Transverse colon (tissue), 3 donors: Measurements from ENCODE around the gene UBXN10.

Source experiments
- POLR2A ChIP-seq: fragments of 450-650 bp; IDR thresholded peaks from one replicate; pipeline ENCODE4 v1.6.1; 2016; ENCODE audit warnings: antibody characterized with exemption, mild to moderate bottlenecking, moderate library complexity
- TF ChIP-seq, protein P1 (sequence below), 5 experiments: fragments of 200-600 bp in 3 of 5; fragments of 450-650 bp in 2 of 5; sonication (generic) in 3 of 5; IDR thresholded peaks; 1 replicate in 2 of 5; 2 replicates in 3 of 5; pipeline ENCODE4 v1.5.1; 2016 to 2017; ENCODE audit warnings: antibody characterized with exemption in 5 of 5, inconsistent platforms in 3 of 5, mild to moderate bottlenecking in 2 of 5, moderate library complexity in 1 of 5

- TF ChIP-seq, protein P1, sequence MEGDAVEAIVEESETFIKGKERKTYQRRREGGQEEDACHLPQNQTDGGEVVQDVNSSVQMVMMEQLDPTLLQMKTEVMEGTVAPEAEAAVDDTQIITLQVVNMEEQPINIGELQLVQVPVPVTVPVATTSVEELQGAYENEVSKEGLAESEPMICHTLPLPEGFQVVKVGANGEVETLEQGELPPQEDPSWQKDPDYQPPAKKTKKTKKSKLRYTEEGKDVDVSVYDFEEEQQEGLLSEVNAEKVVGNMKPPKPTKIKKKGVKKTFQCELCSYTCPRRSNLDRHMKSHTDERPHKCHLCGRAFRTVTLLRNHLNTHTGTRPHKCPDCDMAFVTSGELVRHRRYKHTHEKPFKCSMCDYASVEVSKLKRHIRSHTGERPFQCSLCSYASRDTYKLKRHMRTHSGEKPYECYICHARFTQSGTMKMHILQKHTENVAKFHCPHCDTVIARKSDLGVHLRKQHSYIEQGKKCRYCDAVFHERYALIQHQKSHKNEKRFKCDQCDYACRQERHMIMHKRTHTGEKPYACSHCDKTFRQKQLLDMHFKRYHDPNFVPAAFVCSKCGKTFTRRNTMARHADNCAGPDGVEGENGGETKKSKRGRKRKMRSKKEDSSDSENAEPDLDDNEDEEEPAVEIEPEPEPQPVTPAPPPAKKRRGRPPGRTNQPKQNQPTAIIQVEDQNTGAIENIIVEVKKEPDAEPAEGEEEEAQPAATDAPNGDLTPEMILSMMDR (IDR thresholded peaks at IDR 0.05), result no peak
- no peak for TF ChIP-seq POLR2A
These were observed 44.4 kb upstream of the UBXN10 start for GRCh38 chr1:20141466-20141865.
